K562 (cell line): ENCODE measurements around the gene PCDH12. TPM values are rescaled to one million over a fixed set of nuclear protein-coding genes. Genes with fewer than 3 reads are reported as not detected.

Experiments
- ATAC-seq: fragments of 200-7000 bp; cut with Tn5 transposase; 3 replicates; pipeline ENCODE4 v1.9.1; 2020; ENCODE audit warnings: moderate library complexity
- BruUV-seq: library from RNA; stranded (reverse); fragments of 400-500 nt; replicated peaks from 2 replicates; lab custom pipeline; 2021; lab: Mats Ljungman, UMichigan
- CTCF ChIA-PET: fragments of 300-600 bp; formaldehyde crosslinking; extraction: SDS; loops from one replicate; lab custom pipeline; 2021; ENCODE audit warnings: low intra/inter-chr PET ratio; lab: Yijun Ruan, JAX
- POLR2A ChIA-PET: fragments of 300-600, 350-650 bp; sonication (Branson Sonifier 250); formaldehyde crosslinking; extraction: SDS; loops from one replicate; lab custom pipeline; 2021; ENCODE audit warnings: antibody characterized with exemption, inconsistent platforms; lab: Yijun Ruan, JAX
- DNase-seq, 4 experiments: peaks; one replicate each; pipeline versions ENCODE4 v3.0.0 to v3.0.0-alpha.2; 2011 to 2018; ENCODE audit warnings: low spot score in 3 of 4, mixed read lengths in 3 of 4; ENCODE audit errors: extremely low read depth in 1 of 4
- FAIRE-seq: peaks from 2 replicates; lab custom pipeline; 2011; peaks lifted over from hg19 to GRCh38; lab: Jason Lieb, UNC
- H2AFZ ChIP-seq: 2 replicates; pipeline ENCODE4 v1.6.0; 2011; ENCODE audit warnings: low read depth, low read length, control low read depth, inconsistent platforms
- H3K27ac ChIP-seq: fragments of 200-600 bp; 3 replicates; pipeline ENCODE4 v1.8.0; 2011; ENCODE audit warnings: low read depth, mild to moderate bottlenecking, control low read depth, inconsistent platforms, low read length, moderate library complexity, mixed read lengths; ENCODE audit errors: extremely low read depth
- H3K27me3 ChIP-seq, 2 experiments: fragments of 300-600 bp in 1 of 2; 2 replicates in 1 of 2; 3 replicates in 1 of 2; pipeline versions ENCODE4 v1.6.0 to v1.8.0; 2011; ENCODE audit warnings: inconsistent platforms in 2 of 2, low read length in 2 of 2, mild to moderate bottlenecking in 1 of 2, mixed read lengths in 1 of 2, moderate library complexity in 1 of 2; ENCODE audit not compliant: control insufficient read depth in 2 of 2, insufficient read depth in 2 of 2
- H3K36me3 ChIP-seq: fragments of 300-600 bp; 3 replicates; pipeline ENCODE4 v1.8.0; 2011; ENCODE audit warnings: mild to moderate bottlenecking, low read length, inconsistent platforms; ENCODE audit not compliant: control insufficient read depth, insufficient read depth
- H3K4me1 ChIP-seq, 2 experiments: fragments of 200-600 bp in 1 of 2; replicated peaks in 1 of 2; 2 replicates in 1 of 2; 3 replicates in 1 of 2; pipeline versions ENCODE4 v1.5.1 to v1.8.0; 2011; ENCODE audit warnings: inconsistent platforms in 2 of 2, low read length in 2 of 2, mild to moderate bottlenecking in 1 of 2, mixed read lengths in 1 of 2, moderate library complexity in 1 of 2; ENCODE audit not compliant: control insufficient read depth in 2 of 2, insufficient read depth in 2 of 2
- H3K4me2 ChIP-seq: 2 replicates; pipeline ENCODE4 v1.6.1; 2011; ENCODE audit warnings: low read length, control low read depth, inconsistent platforms, mixed read lengths; ENCODE audit not compliant: insufficient read depth
- H3K4me3 ChIP-seq: fragments of 200-600 bp; sonication (generic), shearing (Covaris generic); 2 replicates; pipeline ENCODE4 v1.5.1; 2016; ENCODE audit warnings: control low read depth, inconsistent platforms
- H3K79me2 ChIP-seq: fragments of 200-600 bp; 3 replicates; pipeline ENCODE4 v1.8.0; 2011; ENCODE audit warnings: low read length, inconsistent platforms; ENCODE audit not compliant: control insufficient read depth, insufficient read depth
- H3K9ac ChIP-seq, 2 experiments: 2 replicates each; pipeline versions ENCODE4 v1.6.0 to v1.6.1; 2011; ENCODE audit warnings: low read depth in 2 of 2, low read length in 2 of 2, control low read depth in 1 of 2, inconsistent platforms in 1 of 2, mild to moderate bottlenecking in 1 of 2, mixed read lengths in 1 of 2; ENCODE audit not compliant: insufficient read depth in 1 of 2
- H3K9me1 ChIP-seq: one replicate; pipeline ENCODE4 v1.6.0; 2011; ENCODE audit warnings: inconsistent platforms, mild to moderate bottlenecking, low read length, moderate library complexity; ENCODE audit not compliant: control insufficient read depth, insufficient read depth
- H3K9me3 ChIP-seq: replicated peaks from 2 replicates; pipeline ENCODE4 v1.5.1; 2011; ENCODE audit warnings: low read depth, low read length, inconsistent platforms; ENCODE audit not compliant: control insufficient read depth, insufficient read depth
- H4K20me1 ChIP-seq: replicated peaks from 2 replicates; pipeline ENCODE4 v1.6.1; 2011; ENCODE audit warnings: low read length, inconsistent platforms, mixed read lengths; ENCODE audit not compliant: control insufficient read depth, insufficient read depth
- CBFA2T2 ChIP-seq: fragments of 450-650 bp; conservative IDR thresholded peaks from 2 replicates; pipeline ENCODE4 v1.6.1; 2017; ENCODE audit warnings: mild to moderate bottlenecking
- NCOA6 ChIP-seq: fragments of 450-650 bp; IDR thresholded peaks from 2 replicates; pipeline ENCODE4 v1.6.1; 2017; ENCODE audit warnings: mild to moderate bottlenecking
- NR4A1 ChIP-seq, 2 experiments: fragments of 250-450 bp in 1 of 2; fragments of 450-650 bp in 1 of 2; sonication (Bioruptor Pico) in 1 of 2; IDR thresholded peaks; 2 replicates each; pipeline versions ENCODE4 v1.4.0 to v1.6.1; 2016 to 2020; ENCODE audit warnings: mild to moderate bottlenecking in 2 of 2, missing compliant biosample characterization in 1 of 2, missing genetic modification characterization in 1 of 2, moderate library complexity in 1 of 2
- POLR2AphosphoS5 ChIP-seq: IDR thresholded peaks from 2 replicates; pipeline ENCODE4 v1.6.1; 2011; ENCODE audit warnings: mild to moderate bottlenecking, low read depth, low read length, moderate library complexity; ENCODE audit not compliant: control insufficient read depth, insufficient read depth
- POLR2B ChIP-seq: fragments of 450-650 bp; IDR thresholded peaks from 2 replicates; pipeline ENCODE4 v1.6.1; 2018; ENCODE audit warnings: low read depth; ENCODE audit not compliant: partially characterized antibody
- RBFOX2 ChIP-seq: fragments of 200-400 bp; formaldehyde crosslinking; IDR thresholded peaks from 2 replicates; pipeline ENCODE4 v1.6.1; 2017; ENCODE audit warnings: low read depth, mild to moderate bottlenecking, low read length, moderate library complexity
- SNRNP70 ChIP-seq: fragments of 200-400 bp; formaldehyde crosslinking; optimal IDR thresholded peaks from 2 replicates; pipeline ENCODE3; 2017; ENCODE audit warnings: low read depth, low read length
- TSC22D4 ChIP-seq: fragments of 450-650 bp; IDR thresholded peaks from 2 replicates; pipeline ENCODE4 v1.6.1; 2016; ENCODE audit warnings: missing genetic modification characterization, missing biosample characterization, control low read depth
- ZNF263 ChIP-seq: sonication (generic); formaldehyde crosslinking; IDR thresholded peaks from 2 replicates; pipeline ENCODE4 v1.8.0; 2022; ENCODE audit warnings: mild to moderate bottlenecking, missing genetic modification reagents, borderline replicate concordance
- ZNF324 ChIP-seq: fragments of 250-450 bp; sonication (Bioruptor Pico); IDR thresholded peaks from 2 replicates; pipeline ENCODE4 v1.4.0; 2020; ENCODE audit warnings: mild to moderate bottlenecking
- ZNF75A ChIP-seq: fragments of 450-650 bp; formaldehyde crosslinking; IDR thresholded peaks from 2 replicates; pipeline ENCODE4 v1.4.0; 2020; ENCODE audit warnings: mild to moderate bottlenecking
- WGBS: fragments of 100-300 bp; shearing (Covaris generic); methylation state at CpG from one replicate; pipeline ENCODE4 v1.1.6; 2016; ENCODE audit warnings: low coverage, mixed read lengths; ENCODE audit not compliant: insufficient coverage; ENCODE audit errors: missing lambda C conversion rate; 5-methylcytosine and 5-hydroxymethylcytosine counted together
- in situ Hi-C: fragments of 300-500 bp; cut with MboI; formaldehyde crosslinking; loops from 4 replicates; pipeline ENCODE4 v1.15.0; 2018; ENCODE audit warnings: inconsistent platforms, mixed read lengths
- intact Hi-C: fragments of 100-400 bp; cut with micrococcal nuclease; formaldehyde crosslinking; loops from 2 replicates; pipeline ENCODE4 v1.14.2; 2022
- polyA plus RNA-seq, 8 experiments: library from polyadenylated mRNA; depleted of rRNA in 4 of 8; stranded (reverse) in 5 of 8; unstranded in 3 of 8; fragments of >200 nt; fragmentation: Nextera tagmentation in 2 of 8; fragmentation: Illumina TruSeq in 1 of 8; extraction: Ambion mirVana in 2 of 8; extraction: Trizol in 1 of 8; gene quantifications; 2 replicates each; pipeline versions ENCODE4 v1.2.1 to v1.2.3, GENCODE V29; 2011 to 2014; ENCODE audit warnings: inconsistent platforms in 1 of 8, missing spikeins in 1 of 8
- total RNA-seq, 7 experiments: library from RNA; depleted of rRNA in 6 of 7; stranded (reverse); fragments of >200 nt in 6 of 7; fragmentation: Illumina TruSeq in 2 of 7; extraction: Trizol in 2 of 7; gene quantifications; 2 replicates each; pipeline versions ENCODE4 v1.2.1 to v1.2.3, GENCODE V29; 2011 to 2021; ENCODE audit warnings: low replicate concordance in 1 of 7
- TF ChIP-seq, protein P1 (sequence below): fragments of 200-800 bp; sonication (Bioruptor generic); IDR thresholded peaks from 2 replicates; pipeline ENCODE4 v1.6.1; 2016; ENCODE audit warnings: missing genetic modification characterization, missing compliant biosample characterization

Gene PCDH12
- total and polyA plus RNA-seq, 9 of the 15 experiments (the other 6 are each of a cell fraction or from before 2014, with no cell fraction given), result 0.01 to 0.04 (median 0.01) TPM; not detected in 4

GRCh38 chr5:141928051-141928450, 30.0 kb downstream of the PCDH12 start:
- 91% methylated on average over 8 of the region's 8 CpGs for WGBS
- no peak overlapping the region for H3K4me3 ChIP-seq
- H3K9me3 ChIP-seq, result no peaks in the 10 kb centered on the region
- no peaks in the 10 kb centered on the region for H4K20me1 ChIP-seq
- ATAC-seq (no peak), FAIRE-seq (no peak), DNase-seq (no peak)
- no peak overlapping the region for H3K27ac ChIP-seq
- no peak overlapping the region for H3K9ac ChIP-seq
- intact Hi-C loops (no loop called here), in situ Hi-C loops (no loop called here)
- no peak overlapping the region for H2AFZ ChIP-seq
- peaks cover 15% of the 10 kb centered on the region for H3K79me2 ChIP-seq
- H3K36me3 ChIP-seq, result peaks cover 73% of the 10 kb centered on the region
- H3K9me1 ChIP-seq, result no peaks in the 10 kb centered on the region
- H3K4me1 ChIP-seq, result peaks cover 4 to 9% of the 10 kb centered on the region in 2 experiments; a peak in 4 of 5 replicates
- no TSS peak for BruUV-seq
- TF ChIP-seq ZNF324 (CRISPR knock-in tag), result no peak
- no peak for TF ChIP-seq ZNF263 (CRISPR knock-in tag)
- no peak for TF ChIP-seq POLR2AphosphoS5
- no peak for TF ChIP-seq ZNF75A (CRISPR knock-in tag)
- peak; percentile 41; the same call in 1 of the 2 replicates for TF ChIP-seq RBFOX2
- no peak for TF ChIP-seq NCOA6
- no peak for TF ChIP-seq CBFA2T2
- H3K27me3 ChIP-seq, result no peaks in the 10 kb centered on the region
- H3K4me2 ChIP-seq, result no peak overlapping the region
- CTCF ChIA-PET, result no interaction called here
- POLR2A ChIA-PET, result no interaction called here

- no peaks in the 10 kb centered on the region for H4K20me1 ChIP-seq
- H3K4me2 ChIP-seq, result no peak overlapping the region
- H3K27ac ChIP-seq, result no peak overlapping the region
- BruUV-seq, result no TSS peak
- H3K27me3 ChIP-seq, result no peaks in the 10 kb centered on the region
- H2AFZ ChIP-seq, result no peak overlapping the region
- no peaks in the 10 kb centered on the region for H3K9me1 ChIP-seq
- 90% methylated on average over 2 of the region's 2 CpGs for WGBS
- H3K4me3 ChIP-seq, result no peak overlapping the region
- ChIA-PET POLR2A (no interaction called here), CTCF (no interaction called here)
- FAIRE-seq (peak; percentile 57), DNase-seq (no peak), ATAC-seq (no peak)
- in situ Hi-C loops (no loop called here), intact Hi-C loops (no loop called here)
- no peaks in the 10 kb centered on the region for H3K9me3 ChIP-seq
- H3K4me1 ChIP-seq, result peaks cover 6 to 18% of the 10 kb centered on the region in 2 experiments; a peak in 4 of 5 replicates
- H3K9ac ChIP-seq, result no peak overlapping the region
- H3K79me2 ChIP-seq, result peaks cover 21% of the 10 kb centered on the region
- H3K36me3 ChIP-seq, result peaks cover 60% of the 10 kb centered on the region
- TF ChIP-seq ZNF324 (CRISPR knock-in tag) (no peak), POLR2B (no peak), NR4A1 (CRISPR knock-in tag; IDR thresholded peaks at IDR 0.05) (no peak), NR4A1 (tag; IDR thresholded peaks at IDR 0.05) (no peak), SNRNP70 (no peak), TSC22D4 (tag) (no peak)
- TF ChIP-seq, protein P1, sequence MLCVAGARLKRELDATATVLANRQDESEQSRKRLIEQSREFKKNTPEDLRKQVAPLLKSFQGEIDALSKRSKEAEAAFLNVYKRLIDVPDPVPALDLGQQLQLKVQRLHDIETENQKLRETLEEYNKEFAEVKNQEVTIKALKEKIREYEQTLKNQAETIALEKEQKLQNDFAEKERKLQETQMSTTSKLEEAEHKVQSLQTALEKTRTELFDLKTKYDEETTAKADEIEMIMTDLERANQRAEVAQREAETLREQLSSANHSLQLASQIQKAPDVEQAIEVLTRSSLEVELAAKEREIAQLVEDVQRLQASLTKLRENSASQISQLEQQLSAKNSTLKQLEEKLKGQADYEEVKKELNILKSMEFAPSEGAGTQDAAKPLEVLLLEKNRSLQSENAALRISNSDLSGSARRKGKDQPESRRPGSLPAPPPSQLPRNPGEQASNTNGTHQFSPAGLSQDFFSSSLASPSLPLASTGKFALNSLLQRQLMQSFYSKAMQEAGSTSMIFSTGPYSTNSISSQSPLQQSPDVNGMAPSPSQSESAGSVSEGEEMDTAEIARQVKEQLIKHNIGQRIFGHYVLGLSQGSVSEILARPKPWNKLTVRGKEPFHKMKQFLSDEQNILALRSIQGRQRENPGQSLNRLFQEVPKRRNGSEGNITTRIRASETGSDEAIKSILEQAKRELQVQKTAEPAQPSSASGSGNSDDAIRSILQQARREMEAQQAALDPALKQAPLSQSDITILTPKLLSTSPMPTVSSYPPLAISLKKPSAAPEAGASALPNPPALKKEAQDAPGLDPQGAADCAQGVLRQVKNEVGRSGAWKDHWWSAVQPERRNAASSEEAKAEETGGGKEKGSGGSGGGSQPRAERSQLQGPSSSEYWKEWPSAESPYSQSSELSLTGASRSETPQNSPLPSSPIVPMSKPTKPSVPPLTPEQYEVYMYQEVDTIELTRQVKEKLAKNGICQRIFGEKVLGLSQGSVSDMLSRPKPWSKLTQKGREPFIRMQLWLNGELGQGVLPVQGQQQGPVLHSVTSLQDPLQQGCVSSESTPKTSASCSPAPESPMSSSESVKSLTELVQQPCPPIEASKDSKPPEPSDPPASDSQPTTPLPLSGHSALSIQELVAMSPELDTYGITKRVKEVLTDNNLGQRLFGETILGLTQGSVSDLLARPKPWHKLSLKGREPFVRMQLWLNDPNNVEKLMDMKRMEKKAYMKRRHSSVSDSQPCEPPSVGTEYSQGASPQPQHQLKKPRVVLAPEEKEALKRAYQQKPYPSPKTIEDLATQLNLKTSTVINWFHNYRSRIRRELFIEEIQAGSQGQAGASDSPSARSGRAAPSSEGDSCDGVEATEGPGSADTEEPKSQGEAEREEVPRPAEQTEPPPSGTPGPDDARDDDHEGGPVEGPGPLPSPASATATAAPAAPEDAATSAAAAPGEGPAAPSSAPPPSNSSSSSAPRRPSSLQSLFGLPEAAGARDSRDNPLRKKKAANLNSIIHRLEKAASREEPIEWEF, result no peak
Observed at GRCh38 chr5:141926434-141926833, 31.6 kb downstream of the PCDH12 start.
